Endothelial cell of umbilical vein (primary cell): ENCODE measurements around the gene MT1F. TPM values are rescaled to one million over a fixed set of nuclear protein-coding genes. Genes with fewer than 3 reads are reported as not detected.

Experiments used
- BruUV-seq: library from RNA; stranded (reverse); fragments of 400-500 nt; replicated peaks from 2 replicates; lab custom pipeline; 2021; lab: Mats Ljungman, UMichigan
- CTCF ChIA-PET: fragments of 300-600, 350-600 bp; sonication (Branson Sonifier 250); formaldehyde crosslinking; loops from one replicate; lab custom pipeline; 2021; ENCODE audit warnings: antibody characterized with exemption, inconsistent platforms; lab: Charles Lee
- POLR2A ChIA-PET: fragments of 300-600, 350-600 bp; sonication (Branson Sonifier 250); formaldehyde crosslinking; loops from one replicate; lab custom pipeline; 2021; ENCODE audit warnings: antibody characterized with exemption, inconsistent platforms; lab: Charles Lee
- DNase-seq: peaks from one replicate; pipeline ENCODE4 v3.0.0-alpha.2; 2011; ENCODE audit warnings: low read depth, low spot score
- FAIRE-seq: peaks from 2 replicates; lab custom pipeline; 2011; peaks lifted over from hg19 to GRCh38; lab: Jason Lieb, UNC
- H2AFZ ChIP-seq: 2 replicates; pipeline ENCODE4 v1.6.0; 2012; ENCODE audit warnings: low read depth, low read length, control low read depth, inconsistent platforms
- H3K27ac ChIP-seq: 2 replicates; pipeline ENCODE4 v1.5.1; 2011; ENCODE audit warnings: low read depth, mild to moderate bottlenecking, control low read depth, low read length, moderate library complexity; ENCODE audit not compliant: insufficient read depth
- H3K27me3 ChIP-seq, 2 experiments: 2 replicates each; pipeline versions ENCODE4 v1.6.0 to v1.6.1; 2011; ENCODE audit warnings: low read length in 2 of 2, mixed read lengths in 1 of 2; ENCODE audit not compliant: control insufficient read depth in 2 of 2, insufficient read depth in 2 of 2
- H3K36me3 ChIP-seq, 2 experiments: 2 replicates in 1 of 2; 3 replicates in 1 of 2; pipeline ENCODE4 v1.5.1; 2011; ENCODE audit warnings: low read length in 2 of 2, mild to moderate bottlenecking in 1 of 2, moderate library complexity in 1 of 2; ENCODE audit not compliant: control insufficient read depth in 2 of 2, insufficient read depth in 2 of 2; ENCODE audit errors: extremely low read depth in 1 of 2
- H3K4me1 ChIP-seq: 3 replicates; pipeline ENCODE4 v1.5.1; 2011; ENCODE audit warnings: mild to moderate bottlenecking, low read length; ENCODE audit not compliant: control insufficient read depth, insufficient read depth; ENCODE audit errors: extremely low read depth
- H3K4me2 ChIP-seq: 2 replicates; pipeline ENCODE4 v1.6.1; 2011; ENCODE audit warnings: low read length, control low read depth, mixed read lengths; ENCODE audit not compliant: insufficient read depth
- H3K4me3 ChIP-seq, 3 experiments: fragments of 200-600 bp in 1 of 3; sonication (generic), shearing (Covaris generic) in 1 of 3; replicated peaks in 1 of 3; 2 replicates each; pipeline ENCODE4 v1.5.1; 2011 to 2016; ENCODE audit warnings: control low read depth in 3 of 3, low read length in 3 of 3, mild to moderate bottlenecking in 2 of 3, inconsistent platforms in 1 of 3, low read depth in 1 of 3, moderate library complexity in 1 of 3; ENCODE audit not compliant: insufficient read depth in 1 of 3
- H3K79me2 ChIP-seq: 2 replicates; pipeline ENCODE4 v1.6.0; 2012; ENCODE audit warnings: low read length, inconsistent platforms; ENCODE audit not compliant: control insufficient read depth, insufficient read depth
- H3K9ac ChIP-seq: replicated peaks from 2 replicates; pipeline ENCODE3; 2011; ENCODE audit warnings: low read length, control low read depth; ENCODE audit not compliant: insufficient read depth; ENCODE audit errors: extremely low read depth
- H3K9me1 ChIP-seq: replicated peaks from 3 replicates; pipeline ENCODE4 v1.6.0; 2011; ENCODE audit warnings: mild to moderate bottlenecking, low read length; ENCODE audit not compliant: control insufficient read depth, insufficient read depth; ENCODE audit errors: extremely low read depth
- H3K9me3 ChIP-seq: replicated peaks from 2 replicates; pipeline ENCODE4 v1.5.1; 2012; ENCODE audit warnings: low read length, inconsistent platforms; ENCODE audit not compliant: control insufficient read depth, insufficient read depth
- H4K20me1 ChIP-seq: replicated peaks from 2 replicates; pipeline ENCODE3; 2011; ENCODE audit warnings: mild to moderate bottlenecking, low read length; ENCODE audit not compliant: control insufficient read depth, insufficient read depth; ENCODE audit errors: extremely low read depth
- EZH2 ChIP-seq: IDR thresholded peaks from 2 replicates; pipeline ENCODE4 v1.6.1; 2012; ENCODE audit warnings: borderline replicate concordance, low read depth, mild to moderate bottlenecking, moderate library complexity, low read length, inconsistent platforms; ENCODE audit not compliant: severe bottlenecking
- FOS ChIP-seq: IDR thresholded peaks from 2 replicates; pipeline ENCODE4 v1.6.1; 2011; ENCODE audit warnings: mild to moderate bottlenecking, low read length, moderate library complexity, borderline replicate concordance; ENCODE audit not compliant: insufficient read depth
- GATA2 ChIP-seq: IDR thresholded peaks from 2 replicates; pipeline ENCODE4 v1.7.0; 2011; ENCODE audit warnings: low read depth, mild to moderate bottlenecking, moderate library complexity, mixed read lengths, low read length; ENCODE audit not compliant: insufficient read length, insufficient read depth
- JUN ChIP-seq: IDR thresholded peaks from 2 replicates; pipeline ENCODE4 v1.6.1; 2011; ENCODE audit warnings: borderline replicate concordance, low read depth; ENCODE audit not compliant: insufficient read length, insufficient read depth
- MYC ChIP-seq: IDR thresholded peaks from one replicate; pipeline ENCODE4 v1.6.1; 2011; ENCODE audit warnings: mild to moderate bottlenecking, low read depth, low read length
- POLR2A ChIP-seq: IDR thresholded peaks from 2 replicates; pipeline ENCODE4 v1.6.1; 2012; ENCODE audit warnings: low read depth, mild to moderate bottlenecking, control low read depth, low read length
- POLR2AphosphoS5 ChIP-seq: IDR thresholded peaks from 2 replicates; pipeline ENCODE4 v1.6.1; 2012; ENCODE audit warnings: low read depth, mild to moderate bottlenecking, control low read depth, low read length, moderate library complexity; ENCODE audit not compliant: insufficient read depth
- dilution Hi-C: fragments of 300-500 bp; cut with MboI; formaldehyde crosslinking; loops from one replicate; pipeline ENCODE4 v1.15.0; 2019; ENCODE audit warnings: low sequenced_read_pairs; ENCODE audit not compliant: extremely low pct_ligation_motif_present
- intact Hi-C: fragments of 100-400 bp; cut with micrococcal nuclease; formaldehyde crosslinking; loops from one replicate; pipeline ENCODE4 v1.10.0; 2022
- polyA plus RNA-seq, 4 experiments: library from polyadenylated mRNA; depleted of rRNA in 3 of 4; stranded (reverse) in 3 of 4; unstranded in 1 of 4; fragments of >200 nt; gene quantifications; 2 replicates each; pipeline versions ENCODE4 v1.2.1 to v1.2.3, GENCODE V29; 2011 to 2012; ENCODE audit warnings: missing spikeins in 1 of 4
- total RNA-seq: library from RNA; stranded (reverse); gene quantifications from 2 replicates; pipeline ENCODE4 v1.2.3, GENCODE V29; 2021
- TF ChIP-seq, protein P1 (sequence below): IDR thresholded peaks from 2 replicates; pipeline ENCODE4 v1.6.1; 2011; ENCODE audit not compliant: insufficient read depth, insufficient read length
- TF ChIP-seq, protein P2 (sequence below), 2 donors: IDR thresholded peaks; 1 replicate in 1 of 2; 2 replicates in 1 of 2; pipeline ENCODE4 v1.5.1; 2011; ENCODE audit warnings: low read length in 2 of 2, mild to moderate bottlenecking in 2 of 2, moderate library complexity in 2 of 2, control low read depth in 1 of 2, inconsistent platforms in 1 of 2, low read depth in 1 of 2; ENCODE audit not compliant: insufficient read depth in 1 of 2; ENCODE audit errors: extremely low read depth in 1 of 2

Gene MT1F
- total and polyA plus RNA-seq, 2 donors (not counting 3 experiments of a cell fraction or from before 2014, with no cell fraction given): 2.2 to 2.6 TPM

DNA sequence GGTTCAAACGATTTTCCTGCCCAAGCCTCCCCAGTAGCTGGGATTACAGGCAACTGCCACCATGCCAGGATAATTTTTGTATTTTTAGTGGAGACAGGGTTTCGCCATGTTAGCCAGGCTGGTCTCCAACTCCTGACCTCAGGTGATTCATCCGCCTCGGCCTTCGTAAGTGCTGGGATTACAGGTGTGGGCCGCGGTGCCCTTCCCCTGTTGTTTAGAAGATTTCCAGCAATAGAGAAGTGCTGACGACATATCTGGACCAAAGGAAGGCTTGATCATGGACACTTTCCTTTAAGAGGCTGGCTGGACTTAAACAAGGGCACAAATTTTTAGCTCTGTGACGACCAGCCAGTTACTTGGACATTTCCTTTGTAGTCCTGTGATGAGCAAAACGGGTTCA is 26.6 kb upstream of the MT1F start:
- intact Hi-C loops (no loop called here), dilution Hi-C loops (no loop called here)
- BruUV-seq: no TSS peak
- peaks cover 23% of the 10 kb centered on the region for H3K4me1 ChIP-seq
- H3K79me2 ChIP-seq: peaks cover 3% of the 10 kb centered on the region
- POLR2A ChIA-PET: no interaction called here
- H4K20me1 ChIP-seq: no peaks in the 10 kb centered on the region
- no peak for FAIRE-seq
- H3K4me2 ChIP-seq: no peak overlapping the region
- H3K4me3 ChIP-seq: no peak overlapping the region
- CTCF ChIA-PET: interaction anchor here (1.2 to 2.5 kb wide), 3 partner anchors 24 to 31 kb away, joined by 3 to 14 read pairs (median 6); no protein-coding TSS in a partner anchor
- no peak for DNase-seq
- TF ChIP-seq MYC: no peak
- no peak for TF ChIP-seq JUN
- TF ChIP-seq GATA2: no peak
- TF ChIP-seq EZH2: no peak
- TF ChIP-seq, protein P1, sequence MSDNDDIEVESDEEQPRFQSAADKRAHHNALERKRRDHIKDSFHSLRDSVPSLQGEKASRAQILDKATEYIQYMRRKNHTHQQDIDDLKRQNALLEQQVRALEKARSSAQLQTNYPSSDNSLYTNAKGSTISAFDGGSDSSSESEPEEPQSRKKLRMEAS: no peak
- no peak for TF ChIP-seq FOS
- TF ChIP-seq, protein P2, sequence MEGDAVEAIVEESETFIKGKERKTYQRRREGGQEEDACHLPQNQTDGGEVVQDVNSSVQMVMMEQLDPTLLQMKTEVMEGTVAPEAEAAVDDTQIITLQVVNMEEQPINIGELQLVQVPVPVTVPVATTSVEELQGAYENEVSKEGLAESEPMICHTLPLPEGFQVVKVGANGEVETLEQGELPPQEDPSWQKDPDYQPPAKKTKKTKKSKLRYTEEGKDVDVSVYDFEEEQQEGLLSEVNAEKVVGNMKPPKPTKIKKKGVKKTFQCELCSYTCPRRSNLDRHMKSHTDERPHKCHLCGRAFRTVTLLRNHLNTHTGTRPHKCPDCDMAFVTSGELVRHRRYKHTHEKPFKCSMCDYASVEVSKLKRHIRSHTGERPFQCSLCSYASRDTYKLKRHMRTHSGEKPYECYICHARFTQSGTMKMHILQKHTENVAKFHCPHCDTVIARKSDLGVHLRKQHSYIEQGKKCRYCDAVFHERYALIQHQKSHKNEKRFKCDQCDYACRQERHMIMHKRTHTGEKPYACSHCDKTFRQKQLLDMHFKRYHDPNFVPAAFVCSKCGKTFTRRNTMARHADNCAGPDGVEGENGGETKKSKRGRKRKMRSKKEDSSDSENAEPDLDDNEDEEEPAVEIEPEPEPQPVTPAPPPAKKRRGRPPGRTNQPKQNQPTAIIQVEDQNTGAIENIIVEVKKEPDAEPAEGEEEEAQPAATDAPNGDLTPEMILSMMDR (IDR thresholded peaks at IDR 0.05; ENCODE audit: extremely low read depth in 1 of 2, insufficient read depth in 1 of 2, low read depth in 1 of 2, low read length in 2 of 2): no peak
- TF ChIP-seq POLR2A: no peak
- TF ChIP-seq POLR2AphosphoS5: no peak
- no peaks in the 10 kb centered on the region for H3K9me3 ChIP-seq
- no peak overlapping the region for H2AFZ ChIP-seq
- no peaks in the 10 kb centered on the region for H3K9me1 ChIP-seq
- H3K27ac ChIP-seq: no peak overlapping the region
- H3K27me3 ChIP-seq: peaks cover 19 to 23% of the 10 kb centered on the region in 2 experiments
- no peak overlapping the region for H3K9ac ChIP-seq
- H3K36me3 ChIP-seq: no peaks in the 10 kb centered on the region
